Glutamatergic neuron (in vitro differentiated cells): ENCODE results near the gene CDH23. TPM values are rescaled to one million over a fixed set of nuclear protein-coding genes. Genes with fewer than 3 reads are reported as not detected.

Experiments used
- DNase-seq: peaks from one replicate; pipeline ENCODE4 v3.0.0; 2022
- H3K27ac Mint-ChIP-seq: one replicate; pipeline ENCODE4 v1.8.0; 2020; ENCODE audit warnings: mild to moderate bottlenecking, mixed read lengths, inconsistent platforms; ENCODE audit not compliant: unreplicated experiment
- H3K27me3 Mint-ChIP-seq: one replicate; pipeline ENCODE4 v1.8.0; 2020; ENCODE audit warnings: mild to moderate bottlenecking, moderate library complexity, mixed read lengths, inconsistent platforms; ENCODE audit not compliant: unreplicated experiment
- H3K36me3 Mint-ChIP-seq: one replicate; pipeline ENCODE4 v1.8.0; 2020; ENCODE audit warnings: mild to moderate bottlenecking, mixed read lengths, inconsistent platforms; ENCODE audit not compliant: unreplicated experiment
- H3K4me1 Mint-ChIP-seq: one replicate; pipeline ENCODE4 v1.8.0; 2020; ENCODE audit warnings: mild to moderate bottlenecking, low read depth, mixed read lengths, inconsistent platforms; ENCODE audit not compliant: unreplicated experiment
- H3K4me3 Mint-ChIP-seq: one replicate; pipeline ENCODE4 v1.8.0; 2020; ENCODE audit warnings: mild to moderate bottlenecking, mixed read lengths, inconsistent platforms; ENCODE audit not compliant: unreplicated experiment
- H3K9me3 Mint-ChIP-seq: one replicate; pipeline ENCODE4 v1.8.0; 2020; ENCODE audit warnings: mild to moderate bottlenecking, moderate library complexity, mixed read lengths, inconsistent platforms; ENCODE audit not compliant: unreplicated experiment
- total RNA-seq: library from RNA; stranded (reverse); fragmentation: NEBNext Ultra II Directional; extraction: Animal tissue kit (Norgen Biotek cat#: 25700); gene quantifications from one replicate; pipeline ENCODE4 v1.2.1, GENCODE V29; 2021; ENCODE audit not compliant: unreplicated experiment
- TF ChIP-seq, protein P1 (sequence below): fragments of 200-600 bp; sonication (generic); IDR thresholded peaks from one replicate; pipeline ENCODE4 v1.5.0; 2021; ENCODE audit not compliant: partially characterized antibody, unreplicated experiment

Gene CDH23
- total RNA-seq, 1 donor from 2014 or later, result 2.0 TPM

DNA sequence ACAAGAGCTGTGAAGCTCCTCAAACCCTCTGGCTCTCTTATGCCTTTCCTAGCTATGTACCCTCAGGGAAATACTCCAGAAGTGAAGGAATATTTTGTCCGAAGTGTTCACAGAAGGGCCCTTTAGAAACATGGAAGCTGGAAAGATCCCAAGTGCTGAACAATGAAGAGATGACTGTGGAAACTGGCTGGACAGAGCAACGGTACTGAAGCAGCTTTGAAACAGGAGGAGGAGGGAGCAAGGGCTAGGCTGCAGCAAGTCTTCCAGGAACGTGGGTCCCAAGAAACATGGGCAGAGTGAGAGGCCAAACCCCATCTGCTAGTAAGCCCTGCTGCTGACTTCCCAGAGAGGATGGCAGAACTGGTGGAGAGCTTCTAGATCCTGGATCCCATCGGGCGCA is 457.3 kb downstream of the CDH23 start:
- H3K4me1 Mint-ChIP-seq, result peaks cover 9% of the 10 kb centered on the region
- peaks cover 4% of the 10 kb centered on the region for H3K27me3 Mint-ChIP-seq
- no peaks in the 10 kb centered on the region for H3K9me3 Mint-ChIP-seq
- H3K36me3 Mint-ChIP-seq, result peaks cover 5% of the 10 kb centered on the region
- TF ChIP-seq, protein P1, sequence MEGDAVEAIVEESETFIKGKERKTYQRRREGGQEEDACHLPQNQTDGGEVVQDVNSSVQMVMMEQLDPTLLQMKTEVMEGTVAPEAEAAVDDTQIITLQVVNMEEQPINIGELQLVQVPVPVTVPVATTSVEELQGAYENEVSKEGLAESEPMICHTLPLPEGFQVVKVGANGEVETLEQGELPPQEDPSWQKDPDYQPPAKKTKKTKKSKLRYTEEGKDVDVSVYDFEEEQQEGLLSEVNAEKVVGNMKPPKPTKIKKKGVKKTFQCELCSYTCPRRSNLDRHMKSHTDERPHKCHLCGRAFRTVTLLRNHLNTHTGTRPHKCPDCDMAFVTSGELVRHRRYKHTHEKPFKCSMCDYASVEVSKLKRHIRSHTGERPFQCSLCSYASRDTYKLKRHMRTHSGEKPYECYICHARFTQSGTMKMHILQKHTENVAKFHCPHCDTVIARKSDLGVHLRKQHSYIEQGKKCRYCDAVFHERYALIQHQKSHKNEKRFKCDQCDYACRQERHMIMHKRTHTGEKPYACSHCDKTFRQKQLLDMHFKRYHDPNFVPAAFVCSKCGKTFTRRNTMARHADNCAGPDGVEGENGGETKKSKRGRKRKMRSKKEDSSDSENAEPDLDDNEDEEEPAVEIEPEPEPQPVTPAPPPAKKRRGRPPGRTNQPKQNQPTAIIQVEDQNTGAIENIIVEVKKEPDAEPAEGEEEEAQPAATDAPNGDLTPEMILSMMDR, result no peak
- no peak for DNase-seq
- no peak overlapping the region for H3K27ac Mint-ChIP-seq
- H3K4me3 Mint-ChIP-seq, result no peak overlapping the region

DNA sequence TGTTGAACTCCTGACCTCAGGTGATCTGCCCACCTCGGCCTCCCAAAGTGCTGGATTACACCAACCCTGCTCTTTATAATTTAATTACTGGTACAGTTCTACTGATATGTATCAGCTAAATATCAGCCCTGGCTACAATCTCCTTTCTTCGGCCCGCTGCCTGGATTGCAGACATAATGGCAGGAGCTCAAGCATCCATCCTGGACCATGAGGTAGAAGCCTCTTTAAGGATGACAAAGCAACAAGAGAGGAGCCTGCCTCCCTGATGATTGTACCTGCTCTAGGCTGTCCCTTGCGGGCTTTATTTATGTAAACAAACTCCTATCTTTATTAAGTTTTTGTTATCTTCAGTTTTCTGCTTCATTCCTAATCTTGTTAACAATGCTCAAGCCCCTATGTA is 459.9 kb downstream of the CDH23 start:
- TF ChIP-seq, protein P1, result no peak
- no peak for DNase-seq
- H3K4me3 Mint-ChIP-seq, result no peak overlapping the region
- H3K27me3 Mint-ChIP-seq, result peaks cover 10% of the 10 kb centered on the region
- no peak overlapping the region for H3K27ac Mint-ChIP-seq
- peaks cover 5% of the 10 kb centered on the region for H3K36me3 Mint-ChIP-seq
- peaks cover 3% of the 10 kb centered on the region for H3K9me3 Mint-ChIP-seq
- peaks cover 23% of the 10 kb centered on the region for H3K4me1 Mint-ChIP-seq

DNA sequence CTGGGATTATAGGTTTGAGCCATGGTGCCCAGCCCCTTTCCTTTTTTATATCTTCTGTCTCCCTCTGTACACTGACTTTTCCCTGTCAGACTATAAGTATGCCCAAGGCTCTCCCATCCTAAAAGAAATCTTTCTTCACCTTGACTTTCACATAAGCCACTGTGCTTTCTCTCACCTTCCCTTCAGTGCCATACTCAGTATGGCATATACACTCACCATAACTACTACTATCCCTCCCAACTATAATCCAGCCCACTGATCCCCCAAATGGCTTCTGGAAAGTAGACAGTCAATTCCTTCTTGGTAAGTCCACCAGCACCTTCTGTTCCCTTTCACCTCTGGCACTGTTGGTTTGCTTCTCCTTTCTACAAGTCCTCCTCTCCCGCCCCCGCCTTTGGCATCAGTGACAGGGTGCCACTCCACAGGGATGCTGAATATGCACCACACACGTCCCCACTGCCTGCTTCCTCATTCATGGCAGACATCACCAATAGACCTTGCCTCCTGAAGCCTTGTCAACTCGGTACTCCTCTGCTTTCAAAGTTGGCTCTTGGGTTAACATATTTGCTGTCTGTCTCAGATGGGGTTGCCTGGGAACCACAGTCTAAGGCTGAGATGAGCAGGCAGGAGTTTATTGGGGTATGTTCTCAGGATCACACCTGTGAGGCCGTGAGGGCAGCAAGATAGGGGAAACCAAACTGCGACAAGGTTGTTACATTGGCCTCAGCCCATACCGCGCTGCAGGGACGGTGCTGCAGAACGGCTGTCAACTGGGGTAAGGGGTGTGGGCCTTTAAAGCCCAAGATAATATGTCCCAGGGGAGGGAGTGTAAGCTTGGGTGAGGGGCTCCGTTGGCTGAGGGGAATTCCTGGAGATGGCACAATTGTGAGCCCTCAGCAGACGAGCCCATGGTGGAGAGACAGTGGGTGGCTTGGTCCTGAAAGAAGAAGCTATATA is 461.5 kb downstream of the CDH23 start:
- TF ChIP-seq, protein P1, result no peak
- Mint-ChIP-seq H3K4me1 (peaks cover 19% of the 10 kb centered on the region), H3K27ac (no peak overlapping the region), H3K27me3 (peaks cover 10% of the 10 kb centered on the region), H3K36me3 (peaks cover 5% of the 10 kb centered on the region), H3K9me3 (peaks cover 3% of the 10 kb centered on the region), H3K4me3 (no peak overlapping the region)
- DNase-seq, result no peak

- peak overlapping the region; percentile 99 for H3K27ac Mint-ChIP-seq
- TF ChIP-seq, protein P1, result no peak
- H3K36me3 Mint-ChIP-seq, result no peaks in the 10 kb centered on the region
- H3K9me3 Mint-ChIP-seq, result peaks cover 3% of the 10 kb centered on the region
- H3K27me3 Mint-ChIP-seq, result peaks cover 9% of the 10 kb centered on the region
- peak overlapping the region; percentile 67 for H3K4me3 Mint-ChIP-seq
- peaks cover 16% of the 10 kb centered on the region for H3K4me1 Mint-ChIP-seq
- peak; percentile 89 for DNase-seq
These were observed 463.7 kb downstream of the CDH23 start for GRCh38 chr10:71860243-71861029.
